Measurements from ENCODE around the gene FBXO10.
"Not testable (repeated sequence)": the region's sequence is repeated elsewhere in the genome, so short reads cannot be mapped to it uniquely, and the experiment has no call there.

FBXO10 gene

GRCh38 chr9:37471942-37472684 is 104.1 kb downstream of the FBXO10 start:
- no peak for TF ChIP-seq CTCF (IDR thresholded peaks at IDR 0.05; ENCODE audit: extremely low read depth, insufficient read depth, missing control alignments)
- no peak for DNase-seq (ENCODE audit: low spot score)
- in situ Hi-C loops (cut with MboI; ENCODE audit: low pct_unique_long_range_greater_than_20kb, low sequenced_read_pairs, unreplicated experiment): no loop called here

GRCh38 chr9:37468620-37469019 is 107.6 kb downstream of the FBXO10 start:
- in situ Hi-C loops (cut with MboI; ENCODE audit: low pct_unique_long_range_greater_than_20kb, low sequenced_read_pairs, unreplicated experiment): no loop called here
- no peak for DNase-seq (ENCODE audit: low spot score)
- TF ChIP-seq CTCF (IDR thresholded peaks at IDR 0.05; ENCODE audit: extremely low read depth, insufficient read depth, missing control alignments): no peak

DNA sequence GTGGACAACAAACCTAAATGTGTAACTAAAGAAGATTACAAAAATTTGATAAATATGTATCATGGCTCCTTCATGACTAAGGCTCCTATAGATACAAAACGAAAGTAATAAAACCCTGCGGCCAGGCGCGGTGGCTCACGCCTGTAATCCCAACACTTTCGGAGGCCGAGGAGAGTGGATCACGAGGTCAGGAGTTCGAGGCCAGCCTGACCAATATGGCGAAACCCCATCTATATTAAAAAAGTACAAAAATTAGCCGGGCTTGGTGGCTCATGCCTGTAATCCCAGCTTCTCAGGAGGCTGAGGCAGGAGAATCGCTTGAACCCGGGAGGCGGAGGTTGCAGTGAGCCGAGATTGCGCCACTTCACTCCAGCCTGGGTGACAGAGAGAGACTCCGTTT is 108.7 kb downstream of the FBXO10 start:
- in situ Hi-C loops (cut with MboI; ENCODE audit: low pct_unique_long_range_greater_than_20kb, low sequenced_read_pairs, unreplicated experiment); DNase-seq (ENCODE audit: low spot score): not testable (repeated sequence)

- in situ Hi-C loops (cut with MboI; ENCODE audit: low pct_unique_long_range_greater_than_20kb, low sequenced_read_pairs, unreplicated experiment): no loop called here
- DNase-seq (ENCODE audit: low spot score): no peak
- TF ChIP-seq CTCF (IDR thresholded peaks at IDR 0.05; ENCODE audit: extremely low read depth, insufficient read depth, missing control alignments): no peak
Observed at GRCh38 chr9:37466037-37466709, 110.0 kb downstream of the FBXO10 start.

- peak; percentile 96 for DNase-seq (ENCODE audit: low spot score)
- in situ Hi-C loops (cut with MboI; ENCODE audit: low pct_unique_long_range_greater_than_20kb, low sequenced_read_pairs, unreplicated experiment): no loop called here
- no peak for TF ChIP-seq CTCF (IDR thresholded peaks at IDR 0.05; ENCODE audit: extremely low read depth, insufficient read depth, missing control alignments)
Observed at GRCh38 chr9:37465249-37466036, 110.7 kb downstream of the FBXO10 start, which contains the start of gene ZBTB5. Gene ZBTB5 (minus strand): TSS chr9:37465450. CDS start chr9:37442551, 22,899 bp downstream.

DNA sequence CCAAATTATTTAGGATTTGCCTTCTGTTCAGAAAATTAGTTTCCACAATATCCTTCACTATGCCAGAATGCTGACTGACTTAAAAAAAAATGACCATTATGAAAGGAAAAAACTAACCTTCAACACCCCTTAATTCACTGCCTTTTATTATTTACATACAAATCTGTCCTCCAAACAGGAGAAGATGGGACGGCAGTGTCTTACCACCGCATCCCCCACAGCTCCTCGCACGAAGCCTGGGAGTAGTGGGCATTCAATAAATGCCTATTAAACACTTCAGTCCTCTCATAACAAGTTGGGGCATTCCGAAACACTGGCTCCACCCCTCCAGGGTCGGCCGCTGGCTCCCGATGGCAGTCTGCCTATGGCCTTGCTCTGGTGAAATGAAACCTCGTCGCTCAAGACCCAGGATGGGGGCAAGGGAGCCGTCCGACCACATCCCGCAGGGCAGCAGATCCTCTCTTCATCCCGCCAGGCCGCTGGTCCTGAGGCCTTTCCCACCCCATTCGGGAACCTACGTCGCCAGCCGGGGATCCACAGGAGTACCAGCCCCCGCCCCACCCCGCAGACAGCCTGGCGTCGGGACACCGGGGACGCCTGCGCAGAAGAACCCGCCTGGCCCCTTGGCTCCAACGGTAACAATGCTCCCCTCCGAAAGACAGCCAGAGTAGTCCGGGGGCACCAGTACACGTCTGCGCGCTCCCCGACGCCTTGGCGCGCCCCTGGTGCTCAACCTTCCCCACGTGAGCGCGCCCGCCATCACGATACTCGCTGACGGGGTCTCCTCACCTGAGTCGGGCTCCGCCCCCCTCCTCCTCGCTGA is 111.5 kb downstream of the FBXO10 start:
- DNase-seq (ENCODE audit: low spot score): peak; percentile 45
- no peak for TF ChIP-seq CTCF (IDR thresholded peaks at IDR 0.05; ENCODE audit: extremely low read depth, insufficient read depth, missing control alignments)
- in situ Hi-C loops (cut with MboI; ENCODE audit: low pct_unique_long_range_greater_than_20kb, low sequenced_read_pairs, unreplicated experiment): no loop called here
